CD4-positive, alpha-beta T cell (primary cell): Measurements from ENCODE around the gene AQP5. TPM values are rescaled to one million over a fixed set of nuclear protein-coding genes. Genes with fewer than 3 reads are reported as not detected.

ENCODE experiments used
- ATAC-seq: fragments of 200-7000 bp; cut with Tn5 transposase; one replicate; pipeline ENCODE4 v1.10.0; 2022; ENCODE audit warnings: mild to moderate bottlenecking; ENCODE audit not compliant: poor library complexity
- CTCF ChIA-PET: fragments of 350-600 bp; sonication (Branson Sonifier 250); formaldehyde crosslinking; loops from one replicate; lab custom pipeline; 2021; ENCODE audit warnings: antibody characterized with exemption, inconsistent platforms; lab: Charles Lee
- POLR2A ChIA-PET: fragments of 350-600 bp; sonication (Branson Sonifier 250); formaldehyde crosslinking; loops from one replicate; lab custom pipeline; 2021; ENCODE audit warnings: antibody characterized with exemption, inconsistent platforms; lab: Charles Lee
- DNase-seq, 14 experiments: peaks; one replicate each; pipeline ENCODE4 v3.0.0-alpha.2; 2013 to 2020; ENCODE audit warnings: mixed read lengths in 2 of 14
- H3K27ac ChIP-seq, 2 donors: one replicate each; pipeline versions ENCODE4 v1.5.1 to v1.7.0; 2013; ENCODE audit warnings: low read length in 2 of 2, low read depth in 1 of 2, mild to moderate bottlenecking in 1 of 2
- H3K27me3 ChIP-seq, 2 experiments: 1 replicate in 1 of 2; 2 replicates in 1 of 2; pipeline versions ENCODE4 v1.6.1 to v1.7.0; 2013; ENCODE audit warnings: low read length in 2 of 2, control low read depth in 1 of 2, mild to moderate bottlenecking in 1 of 2, moderate library complexity in 1 of 2; ENCODE audit not compliant: insufficient read depth in 2 of 2, control insufficient read depth in 1 of 2
- H3K36me3 ChIP-seq: one replicate; pipeline ENCODE4 v1.6.1; 2013; ENCODE audit warnings: low read length, control low read depth; ENCODE audit not compliant: insufficient read depth
- H3K4me1 ChIP-seq: one replicate; pipeline ENCODE4 v1.6.1; 2013; ENCODE audit warnings: low read length, control low read depth; ENCODE audit not compliant: insufficient read depth
- H3K4me3 ChIP-seq: one replicate; pipeline ENCODE4 v1.5.1; 2013; ENCODE audit warnings: mild to moderate bottlenecking, low read length, moderate library complexity
- H3K9me3 ChIP-seq, 2 experiments: 1 replicate in 1 of 2; 2 replicates in 1 of 2; pipeline versions ENCODE4 v1.6.1 to v1.7.0; 2013; ENCODE audit warnings: low read length in 2 of 2, mild to moderate bottlenecking in 2 of 2, control low read depth in 1 of 2, moderate library complexity in 1 of 2; ENCODE audit not compliant: control insufficient read depth in 1 of 2, insufficient read depth in 1 of 2
- H3K27ac Mint-ChIP-seq: one replicate; pipeline ENCODE4 v1.8.0; 2020; ENCODE audit warnings: mixed read lengths
- H3K27me3 Mint-ChIP-seq: one replicate; pipeline ENCODE4 v1.8.0; 2021; ENCODE audit warnings: mixed read lengths
- H3K36me3 Mint-ChIP-seq: one replicate; pipeline ENCODE4 v1.8.0; 2021; ENCODE audit warnings: low read depth, mixed read lengths
- H3K4me1 Mint-ChIP-seq: one replicate; pipeline ENCODE4 v1.8.0; 2021; ENCODE audit warnings: low read depth, mixed read lengths
- H3K4me3 Mint-ChIP-seq: one replicate; pipeline ENCODE4 v1.8.0; 2020; ENCODE audit warnings: mild to moderate bottlenecking, mixed read lengths
- H3K9me3 Mint-ChIP-seq: one replicate; pipeline ENCODE4 v1.8.0; 2020; ENCODE audit warnings: mixed read lengths
- CTCF ChIP-seq: fragments of 200-600 bp; IDR thresholded peaks from one replicate; pipeline ENCODE4 v1.8.0; 2022; ENCODE audit warnings: antibody characterized with exemption, mild to moderate bottlenecking
- intact Hi-C, 2 experiments: fragments of 100-400 bp; cut with DNase I in 1 of 2; cut with micrococcal nuclease in 1 of 2; formaldehyde crosslinking; loops; one replicate each; pipeline versions ENCODE4 v1.15.1 to v1.9.0; 2023 to 2025; cut with DNase I, micrococcal nuclease
- total RNA-seq, 174 experiments: library from RNA in 2 of 174; stranded (reverse) in 2 of 174; gene quantifications; one replicate each; pipeline ENCODE4 v1.2.3 and lab custom pipeline; 2021 to 2026

AQP5 gene
- total RNA-seq, 2 experiments from 2014 or later, result not detected

- ATAC-seq (no peak), DNase-seq (no peak)
- POLR2A ChIA-PET, result no interaction called here
- Mint-ChIP-seq H3K27me3 (no peaks in the 10 kb centered on the region), H3K9me3 (no peaks in the 10 kb centered on the region), H3K36me3 (no peaks in the 10 kb centered on the region), H3K4me3 (no peak overlapping the region), H3K27ac (no peak overlapping the region), H3K4me1 (no peaks in the 10 kb centered on the region)
- TF ChIP-seq CTCF, result no peak
- Histone ChIP-seq H3K36me3 (no peaks in the 10 kb centered on the region), H3K27ac (no peak overlapping the region), H3K4me3 (no peak overlapping the region), H3K27me3 (no peaks in the 10 kb centered on the region), H3K4me1 (no peaks in the 10 kb centered on the region), H3K9me3 (no peaks in the 10 kb centered on the region)
- intact Hi-C loops, result no loop called here
- CTCF ChIA-PET, result interaction anchor here (2.3 to 3.0 kb wide), 2 partner anchors 12 kb away, joined by 11 to 12 read pairs; no protein-coding TSS in a partner anchor
These were observed 17.4 kb downstream of the AQP5 start for GRCh38 chr12:49979016-49979586.

GRCh38 chr12:49979791-49980190, 18.1 kb downstream of the AQP5 start:
- Mint-ChIP-seq H3K27me3 (no peaks in the 10 kb centered on the region), H3K9me3 (no peaks in the 10 kb centered on the region), H3K4me1 (no peaks in the 10 kb centered on the region), H3K36me3 (no peaks in the 10 kb centered on the region), H3K27ac (no peak overlapping the region), H3K4me3 (no peak overlapping the region)
- POLR2A ChIA-PET, result no interaction called here
- Histone ChIP-seq H3K27ac (no peak overlapping the region), H3K27me3 (no peaks in the 10 kb centered on the region), H3K9me3 (no peaks in the 10 kb centered on the region), H3K4me1 (no peaks in the 10 kb centered on the region), H3K36me3 (no peaks in the 10 kb centered on the region), H3K4me3 (no peak overlapping the region)
- no peak for TF ChIP-seq CTCF
- intact Hi-C loops, result no loop called here
- DNase-seq (no peak), ATAC-seq (no peak)
- CTCF ChIA-PET, result interaction anchor here (0.6 to 2.3 kb wide), 3 partner anchors 11 to 59 kb away, joined by 3 to 11 read pairs (median 3); no protein-coding TSS in a partner anchor

- Histone ChIP-seq H3K27ac (no peak overlapping the region), H3K4me1 (no peaks in the 10 kb centered on the region), H3K9me3 (no peaks in the 10 kb centered on the region), H3K4me3 (no peak overlapping the region), H3K36me3 (no peaks in the 10 kb centered on the region), H3K27me3 (no peaks in the 10 kb centered on the region)
- ChIA-PET CTCF (interaction anchor here (1.6 to 2.3 kb wide), 2 partner anchors 14 to 58 kb away, joined by 3 to 11 read pairs; no protein-coding TSS in a partner anchor), POLR2A (no interaction called here)
- no peak overlapping the region for H3K4me3 Mint-ChIP-seq
- DNase-seq, result no peak
- no peaks in the 10 kb centered on the region for H3K36me3 Mint-ChIP-seq
- ATAC-seq, result no peak
- H3K9me3 Mint-ChIP-seq, result no peaks in the 10 kb centered on the region
- no peaks in the 10 kb centered on the region for H3K27me3 Mint-ChIP-seq
- no peak for TF ChIP-seq CTCF
- H3K27ac Mint-ChIP-seq, result no peak overlapping the region
- H3K4me1 Mint-ChIP-seq, result no peaks in the 10 kb centered on the region
- intact Hi-C loops, result no loop called here
These were observed 19.1 kb downstream of the AQP5 start for GRCh38 chr12:49980501-49981349.
